ENCODE measurements around the gene TKTL2.
"Not testable (repeated sequence)": the region's sequence is repeated elsewhere in the genome, so short reads cannot be mapped to it uniquely, and the experiment has no call there.

TKTL2 gene

DNA sequence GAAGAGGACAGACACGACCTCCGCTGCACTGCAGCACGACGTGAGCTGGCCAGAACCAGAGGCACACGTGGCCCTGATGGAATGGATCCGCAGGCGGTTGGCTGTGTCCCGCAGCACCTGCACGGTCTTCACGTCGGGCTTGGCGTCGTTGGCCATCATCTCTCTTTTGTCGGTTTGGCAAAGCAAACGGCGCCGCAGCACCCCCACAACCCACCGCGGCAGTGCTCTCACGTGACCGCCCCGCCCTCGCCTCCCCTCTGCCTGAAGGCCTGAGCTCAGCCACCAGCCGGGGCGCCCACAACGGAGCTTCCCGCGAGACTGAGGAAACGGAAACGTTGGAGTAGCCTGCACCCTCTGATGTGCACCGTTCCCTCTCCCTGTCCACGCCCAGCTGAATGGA is at the start of gene TKTL2:
Gene TKTL2, minus strand, starts transcription at position 179 of the 400 bp plus-strand sequence. Its CDS starts 20 bp downstream, at position 159.
- DNase-seq = no peak

GRCh38 chr4:163515198-163515597 is 41.6 kb upstream of the TKTL2 start:
- no peak for DNase-seq

DNA sequence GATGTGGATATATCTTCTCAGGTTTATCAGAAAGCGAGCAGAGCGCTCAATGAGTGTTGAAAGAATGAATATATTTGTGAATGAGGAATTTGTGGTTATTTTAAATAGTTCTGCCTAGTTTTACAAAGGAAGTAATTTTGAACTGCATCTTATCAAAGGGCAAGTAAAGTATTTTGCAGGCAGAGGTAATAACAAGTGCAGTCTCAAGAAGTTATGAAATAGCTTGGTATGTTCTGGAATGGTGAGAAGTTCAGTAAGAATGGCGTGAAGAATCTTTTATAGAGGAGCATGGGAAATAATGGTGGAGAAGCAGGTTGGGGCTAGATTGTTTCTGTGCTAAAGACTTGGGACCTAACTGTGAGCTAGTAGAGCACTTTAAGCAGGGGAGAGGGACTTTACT is 31.8 kb upstream of the TKTL2 start:
- no peak for DNase-seq

DNA sequence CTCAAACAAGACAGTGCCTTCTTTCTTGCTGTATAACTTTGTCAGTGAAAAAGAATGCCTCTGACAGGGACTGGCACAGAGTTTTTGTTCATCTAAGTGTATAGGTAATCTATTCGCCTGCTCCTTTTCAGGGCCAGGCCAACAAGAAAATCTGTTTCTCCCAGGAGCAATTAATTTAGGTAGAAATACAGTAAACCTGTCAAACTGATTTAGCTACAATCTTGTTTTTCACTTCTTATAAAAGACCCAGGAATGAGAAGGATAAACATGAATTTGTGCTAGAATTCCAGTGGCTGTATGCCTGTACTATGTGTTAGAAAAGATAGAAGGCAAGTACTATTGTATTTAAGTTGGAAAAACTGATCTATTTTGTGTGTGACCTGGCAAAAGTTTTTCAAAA is 27.0 kb upstream of the TKTL2 start:
- no peak for DNase-seq

GRCh38 chr4:163495900-163496299 is 22.3 kb upstream of the TKTL2 start:
- DNase-seq = no peak

GRCh38 chr4:163494360-163495241 is 21.0 kb upstream of the TKTL2 start, which contains the start of gene TMA16:
TSS of gene TMA16 (plus strand) at chr4:163494690. CDS start at chr4:163494802, 112 bp downstream.
- peak; percentile 97 for DNase-seq

DNA sequence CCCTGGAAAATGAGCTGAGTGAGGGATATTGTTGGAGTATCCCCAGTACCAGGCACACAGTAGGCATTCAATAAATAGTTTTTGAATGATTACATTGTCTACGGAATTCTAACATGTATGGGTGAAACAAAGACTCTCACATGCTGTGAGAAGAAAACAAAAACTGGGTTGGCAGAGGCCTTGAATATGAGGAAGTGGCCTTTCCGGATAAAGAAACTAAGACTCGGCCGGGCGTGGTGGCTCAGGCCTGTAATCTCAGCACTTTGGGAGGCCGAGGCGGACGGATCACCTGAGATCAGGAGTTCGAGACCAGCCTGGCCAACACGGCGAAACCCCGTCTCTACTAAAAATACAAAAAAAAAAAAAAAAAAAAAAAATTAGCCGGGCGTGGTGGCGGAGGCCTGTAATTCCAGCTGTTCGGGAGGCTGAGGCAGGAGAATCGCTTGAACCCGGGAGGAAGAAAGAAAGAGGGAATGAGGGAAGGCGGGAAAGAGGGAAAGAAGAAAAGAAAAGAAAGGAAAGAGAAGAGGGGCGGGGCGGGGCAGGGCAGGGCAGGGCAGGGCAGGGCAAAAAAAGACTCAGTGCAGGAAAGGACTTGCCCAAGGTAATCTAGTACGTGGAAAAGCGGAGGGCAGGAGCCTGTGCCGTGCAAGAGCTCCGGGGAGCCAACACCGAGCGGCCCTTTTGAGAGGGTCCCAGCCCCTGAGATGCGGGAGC is 20.2 kb upstream of the TKTL2 start:
- no peak for DNase-seq

- no peak for DNase-seq
Measured at GRCh38 chr4:163492951-163493504, 19.5 kb upstream of the TKTL2 start.

DNA sequence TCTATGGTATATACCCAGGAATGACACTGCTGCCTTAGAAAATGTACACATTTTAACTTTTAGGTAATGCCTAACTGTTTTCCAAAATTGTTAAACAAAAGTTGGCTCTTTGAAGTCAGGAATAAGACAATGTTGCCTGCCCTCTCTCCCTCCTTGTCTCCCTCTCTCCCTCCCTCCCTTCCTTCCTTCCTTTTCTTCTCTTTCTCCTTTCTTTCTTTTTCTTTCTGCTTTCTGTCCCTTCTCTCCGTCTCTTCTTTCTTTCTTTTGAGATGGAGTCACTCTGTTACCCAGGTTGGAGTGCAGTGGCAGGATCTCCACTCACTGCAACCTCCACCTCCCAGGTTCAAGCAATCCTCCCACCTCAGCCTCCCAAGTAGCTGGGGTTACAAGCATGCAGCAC is 16.4 kb upstream of the TKTL2 start:
- no peak for DNase-seq

DNA sequence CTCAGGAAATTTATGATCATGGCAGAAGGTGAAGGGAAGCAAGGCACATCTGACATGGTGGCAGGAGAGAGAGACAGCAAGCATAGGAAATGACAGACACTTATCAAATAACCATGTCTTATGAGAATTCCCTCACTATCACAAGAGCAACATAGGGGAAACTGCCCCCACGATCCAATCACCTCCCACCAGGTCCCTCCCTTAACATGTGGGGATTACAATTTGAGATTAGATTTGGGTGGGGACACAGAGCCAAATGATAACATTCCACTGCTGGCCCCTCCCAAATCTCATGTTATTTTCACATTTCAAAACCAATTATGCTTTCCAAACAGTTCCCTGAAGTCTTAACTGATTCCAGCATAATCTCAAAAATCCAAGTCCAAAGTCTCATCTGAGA is 12.8 kb upstream of the TKTL2 start:
- no peak for DNase-seq

- no peak for DNase-seq
Measured at GRCh38 chr4:163485589-163485988, 12.0 kb upstream of the TKTL2 start.

DNA sequence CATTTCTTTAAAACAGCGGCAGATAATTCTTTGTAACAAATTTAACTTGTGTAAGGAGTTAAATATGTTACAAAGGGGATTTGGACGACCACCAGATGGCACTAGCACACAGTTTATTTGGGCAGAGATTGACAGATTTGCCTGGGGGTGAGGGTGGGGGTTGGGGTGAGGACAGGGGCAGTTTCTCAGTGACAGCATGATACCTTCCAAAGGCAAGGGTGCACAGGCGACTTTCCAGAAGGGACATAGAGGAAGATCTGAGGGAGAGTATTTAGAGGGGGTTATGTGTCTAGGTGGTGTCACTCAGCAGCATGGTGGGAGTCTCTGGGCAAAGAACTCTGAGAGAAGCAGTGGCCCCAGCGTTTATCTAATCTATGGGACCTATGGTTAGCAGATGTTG is 11.4 kb upstream of the TKTL2 start:
- DNase-seq = peak; percentile 75

GRCh38 chr4:163482190-163482589 is 8.6 kb upstream of the TKTL2 start:
- no peak for DNase-seq

GRCh38 chr4:163476761-163477438 is 3.3 kb upstream of the TKTL2 start:
- no peak for DNase-seq

- DNase-seq = no peak
Measured at GRCh38 chr4:163474027-163474426, 473 bp upstream of the TKTL2 start.

- no peak for DNase-seq
Measured at GRCh38 chr4:163473130-163473529, 424 bp downstream of the TKTL2 start.

- no peak for DNase-seq
Measured at GRCh38 chr4:163470391-163470790, 3.2 kb downstream of the TKTL2 start.

- DNase-seq = no peak
Measured at GRCh38 chr4:163467082-163467770, 6.3 kb downstream of the TKTL2 start.

DNA sequence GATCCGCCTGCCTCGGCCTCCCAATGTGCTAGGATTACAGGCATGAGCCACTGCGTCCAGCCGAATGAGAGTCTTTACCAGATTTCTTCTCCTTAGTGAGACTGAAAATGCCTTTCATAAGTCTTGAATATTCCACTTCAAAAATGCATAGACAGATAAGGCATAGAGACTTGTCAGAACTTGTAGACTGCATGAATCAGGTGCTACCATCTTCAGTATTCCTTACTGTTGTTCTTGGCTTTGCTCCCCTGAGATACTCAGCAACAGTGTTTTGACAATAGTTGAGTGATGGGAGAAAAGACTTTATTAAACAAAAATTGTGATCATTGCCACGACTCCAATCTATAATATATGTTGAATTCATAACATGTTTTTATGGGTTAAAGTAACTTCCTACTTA is 11.0 kb downstream of the TKTL2 start:
- DNase-seq = no peak

DNA sequence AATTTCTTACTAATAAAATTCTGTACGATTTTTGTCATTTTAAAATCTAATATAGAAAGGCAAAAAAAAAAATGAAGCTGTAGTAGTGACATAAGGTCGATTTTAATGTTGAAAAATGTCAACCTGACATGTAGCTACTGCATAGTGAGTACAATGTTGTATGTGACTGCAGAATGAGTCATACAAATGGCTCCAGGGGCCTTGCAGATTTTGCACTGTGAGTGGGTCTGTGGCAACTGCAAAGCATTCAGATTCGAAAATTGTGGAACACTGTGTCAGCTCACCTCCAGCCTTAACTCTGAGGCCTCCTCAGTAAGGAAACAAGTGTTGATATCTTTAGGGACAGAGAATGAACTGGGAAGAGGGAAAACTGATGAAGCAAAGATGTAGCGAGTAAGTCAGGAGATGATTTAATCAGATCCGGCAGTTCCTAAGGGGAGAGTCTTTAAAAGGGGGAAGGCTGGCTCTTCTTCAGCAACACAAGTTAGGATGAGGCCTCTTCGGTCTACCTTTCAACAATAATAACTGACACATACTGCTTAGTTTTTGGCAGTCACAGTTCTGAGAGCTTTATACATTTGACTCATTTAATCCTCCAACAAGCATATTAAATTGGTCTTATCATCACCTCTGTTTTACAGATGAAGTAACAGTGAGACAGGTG is 24.9 kb downstream of the TKTL2 start:
- peak; percentile 70 for DNase-seq

DNA sequence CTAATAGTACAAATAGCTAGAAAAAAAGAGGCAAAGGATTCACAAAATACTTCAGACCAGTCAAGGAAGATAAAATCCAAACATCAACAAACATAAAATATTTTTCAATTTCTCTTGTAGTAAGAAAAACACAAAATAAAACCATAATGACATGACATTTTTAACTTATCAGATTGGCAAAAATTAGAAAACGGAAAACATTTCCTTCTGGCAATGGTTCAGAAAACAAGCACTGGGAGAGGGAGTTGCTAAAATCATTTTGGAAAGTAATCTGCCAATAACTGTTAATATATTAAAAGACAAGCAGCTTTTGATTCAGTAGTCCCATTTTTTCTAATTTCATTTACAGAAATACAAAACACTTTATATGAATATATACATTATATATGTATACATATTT is 26.1 kb downstream of the TKTL2 start:
- DNase-seq = no peak

DNA sequence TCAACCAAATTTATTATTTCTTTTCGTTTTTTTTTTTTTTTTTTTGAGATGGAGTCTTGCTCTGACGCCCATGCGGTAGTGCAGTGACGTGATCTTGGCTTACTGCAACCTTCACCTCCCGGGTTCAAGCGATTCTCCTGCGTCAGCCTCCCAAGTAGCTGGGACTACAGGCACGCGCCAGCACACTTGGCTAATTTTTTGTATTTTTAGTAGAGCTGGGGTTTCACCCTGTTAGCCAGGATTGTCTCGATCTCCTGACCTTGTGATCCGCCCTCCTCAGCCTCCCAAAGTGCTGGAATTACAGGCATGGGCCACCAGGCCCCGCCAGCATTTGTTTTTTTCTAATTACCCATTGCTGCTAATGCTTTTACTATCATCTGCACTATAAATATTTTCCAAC is 26.5 kb downstream of the TKTL2 start:
- not testable (repeated sequence) for DNase-seq
